IgD-negative memory B cell (primary cell): ENCODE measurements around the gene PPM1E. TPM values are rescaled to one million over a fixed set of nuclear protein-coding genes. Genes with fewer than 3 reads are reported as not detected.
"Not testable (repeated sequence)": the region's sequence is repeated elsewhere in the genome, so short reads cannot be mapped to it uniquely, and the experiment has no call there.

Source experiments
- H3K27ac Mint-ChIP-seq, 3 donors: one replicate each; pipeline ENCODE4 v1.8.0; 2020 to 2022; ENCODE audit warnings: mild to moderate bottlenecking in 3 of 3, mixed read lengths in 3 of 3, moderate library complexity in 1 of 3
- H3K27me3 Mint-ChIP-seq: one replicate; pipeline ENCODE4 v1.8.0; 2021; ENCODE audit warnings: mixed read lengths
- H3K36me3 Mint-ChIP-seq: one replicate; pipeline ENCODE4 v1.8.0; 2020; ENCODE audit warnings: mild to moderate bottlenecking, mixed read lengths
- H3K4me1 Mint-ChIP-seq, 3 donors: one replicate each; pipeline ENCODE4 v1.8.0; 2020 to 2022; ENCODE audit warnings: mixed read lengths in 3 of 3, mild to moderate bottlenecking in 1 of 3
- H3K4me3 Mint-ChIP-seq, 4 donors: one replicate each; pipeline ENCODE4 v1.8.0; 2020 to 2022; ENCODE audit warnings: mild to moderate bottlenecking in 4 of 4, mixed read lengths in 4 of 4, moderate library complexity in 3 of 4
- H3K9me3 Mint-ChIP-seq, 3 donors: one replicate each; pipeline ENCODE4 v1.8.0; 2020 to 2021; ENCODE audit warnings: mixed read lengths in 3 of 3, mild to moderate bottlenecking in 1 of 3
- polyA plus RNA-seq: library from polyadenylated mRNA; unstranded; fragments of 300-500 nt; fragmentation: Illumina TruSeq; gene quantifications from one replicate; pipeline ENCODE4 v1.2.3, GENCODE V29; 2021

The PPM1E gene
- polyA plus RNA-seq, 1 donor from 2014 or later: not detected

GRCh38 chr17:58917228-58917627, 161.6 kb downstream of the PPM1E start:
- no peak overlapping the region for H3K4me3 Mint-ChIP-seq
- no peak overlapping the region for H3K27ac Mint-ChIP-seq
- peaks cover 0 to 6% (median 1%) of the 10 kb centered on the region in 3 donors for H3K9me3 Mint-ChIP-seq
- no peaks in the 10 kb centered on the region for H3K27me3 Mint-ChIP-seq
- peaks cover 2% of the 10 kb centered on the region for H3K36me3 Mint-ChIP-seq
- peaks cover 9 to 12% (median 11%) of the 10 kb centered on the region in 3 donors for H3K4me1 Mint-ChIP-seq

- peaks cover 0 to 1% (median 0%) of the 10 kb centered on the region in 3 donors for H3K9me3 Mint-ChIP-seq
- no peaks in the 10 kb centered on the region for H3K27me3 Mint-ChIP-seq
- no peak overlapping the region for H3K4me3 Mint-ChIP-seq
- peaks cover 2% of the 10 kb centered on the region for H3K36me3 Mint-ChIP-seq
- peaks cover 9 to 12% (median 11%) of the 10 kb centered on the region in 3 donors for H3K4me1 Mint-ChIP-seq
- H3K27ac Mint-ChIP-seq: no peak overlapping the region
These were observed 162.4 kb downstream of the PPM1E start for GRCh38 chr17:58918072-58918471.

DNA sequence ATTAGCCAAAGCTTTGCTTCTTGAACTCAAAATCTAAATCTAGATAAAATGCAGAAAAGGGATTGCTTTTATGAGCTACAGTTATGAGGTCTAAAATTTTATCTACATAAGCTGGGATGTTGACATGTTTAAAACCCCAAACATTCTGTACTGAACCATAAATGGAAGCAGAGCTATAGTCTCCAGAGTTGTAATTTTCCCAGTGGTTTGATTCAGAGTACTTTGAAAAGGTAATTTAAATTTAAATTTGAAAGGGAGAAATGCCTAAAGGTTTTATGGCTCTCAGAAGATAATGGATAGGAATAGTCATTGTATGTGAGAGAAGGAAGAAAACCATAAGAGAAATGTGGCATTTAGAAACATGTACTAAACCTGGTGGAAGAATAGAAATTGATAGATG, 163.2 kb downstream of the PPM1E start:
- no peak overlapping the region for H3K4me3 Mint-ChIP-seq
- no peak overlapping the region for H3K27ac Mint-ChIP-seq
- no peaks in the 10 kb centered on the region for H3K27me3 Mint-ChIP-seq
- H3K4me1 Mint-ChIP-seq: peaks cover 9 to 12% (median 11%) of the 10 kb centered on the region in 3 donors
- no peaks in the 10 kb centered on the region for H3K9me3 Mint-ChIP-seq
- H3K36me3 Mint-ChIP-seq: peaks cover 2% of the 10 kb centered on the region

DNA sequence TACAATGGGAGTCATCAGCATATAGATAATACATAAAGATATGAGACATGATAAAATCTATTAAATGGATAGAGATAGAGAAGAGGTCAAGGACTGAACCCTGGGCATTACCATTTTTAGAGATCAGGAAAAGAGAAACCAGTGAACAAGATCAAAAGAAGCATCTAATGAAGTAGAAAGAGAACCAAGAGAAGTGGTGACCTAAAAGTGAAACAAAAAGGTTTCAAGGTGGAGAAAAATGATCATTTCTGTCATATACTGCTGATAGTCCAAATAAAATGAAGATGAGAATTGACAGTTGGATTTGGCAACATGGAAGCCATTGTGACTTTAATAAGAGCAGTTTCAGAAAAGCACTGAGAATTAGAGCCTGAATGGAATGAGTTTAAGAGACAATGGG, 165.1 kb downstream of the PPM1E start:
- Mint-ChIP-seq H3K4me1 (peaks cover 9 to 12% (median 11%) of the 10 kb centered on the region in 3 donors), H3K27me3 (no peaks in the 10 kb centered on the region), H3K4me3 (no peak overlapping the region), H3K36me3 (peaks cover 2% of the 10 kb centered on the region), H3K27ac (no peak overlapping the region), H3K9me3 (no peaks in the 10 kb centered on the region)

DNA sequence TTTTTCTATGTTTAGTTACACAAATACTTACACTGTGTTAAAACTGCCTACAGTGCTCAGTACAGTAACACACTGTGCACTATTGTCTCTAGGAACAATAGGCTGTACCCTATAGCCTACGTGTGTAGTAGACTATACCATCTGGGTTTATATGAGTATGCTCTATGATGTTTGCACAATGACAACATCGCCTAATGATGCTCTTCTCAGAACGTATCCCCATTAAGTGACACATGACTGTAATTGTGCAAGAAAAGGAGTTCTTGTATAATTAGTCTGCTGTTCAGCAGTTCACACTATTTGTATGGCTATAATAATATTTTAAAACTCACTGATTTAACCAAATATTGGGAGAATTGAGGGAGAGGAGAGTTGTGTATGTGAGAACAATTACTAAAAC, 177.3 kb downstream of the PPM1E start:
- Mint-ChIP-seq H3K27me3 (peaks cover 3% of the 10 kb centered on the region), H3K9me3 (peaks cover 0 to 2% (median 0%) of the 10 kb centered on the region in 3 donors), H3K4me3 (no peak overlapping the region), H3K36me3 (no peaks in the 10 kb centered on the region), H3K4me1 (no peaks in the 10 kb centered on the region), H3K27ac (no peak overlapping the region)

DNA sequence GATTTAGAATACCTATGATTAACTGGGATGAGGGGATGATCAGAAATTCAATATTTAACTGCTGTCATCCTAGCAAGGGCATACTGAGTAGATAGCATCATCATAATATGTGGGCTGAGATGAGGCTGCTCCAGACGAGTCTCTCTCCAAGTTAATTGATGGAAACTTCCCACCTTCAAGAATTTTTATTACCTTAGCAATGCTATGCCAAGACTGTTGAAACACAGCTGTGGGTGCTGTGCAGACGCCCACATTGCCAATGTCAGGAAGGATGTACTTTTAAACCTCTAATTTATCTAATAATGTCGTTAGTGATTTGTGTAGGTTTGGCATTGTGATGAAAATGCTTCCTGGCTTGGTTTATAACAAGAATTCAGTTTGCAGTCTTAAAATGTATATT, 180.6 kb downstream of the PPM1E start:
- no peak overlapping the region for H3K27ac Mint-ChIP-seq
- H3K4me3 Mint-ChIP-seq: no peak overlapping the region
- H3K36me3 Mint-ChIP-seq: peaks cover 3% of the 10 kb centered on the region
- no peaks in the 10 kb centered on the region for H3K27me3 Mint-ChIP-seq
- H3K9me3 Mint-ChIP-seq: no peaks in the 10 kb centered on the region
- no peaks in the 10 kb centered on the region for H3K4me1 Mint-ChIP-seq

GRCh38 chr17:58944166-58944565, 188.5 kb downstream of the PPM1E start:
- Mint-ChIP-seq H3K27ac (no peak overlapping the region), H3K4me3 (no peak overlapping the region), H3K36me3 (peaks cover 2% of the 10 kb centered on the region), H3K9me3 (peaks cover 3 to 7% (median 4%) of the 10 kb centered on the region in 3 donors), H3K4me1 (peaks cover 0 to 5% (median 0%) of the 10 kb centered on the region in 3 donors), H3K27me3 (no peaks in the 10 kb centered on the region)

DNA sequence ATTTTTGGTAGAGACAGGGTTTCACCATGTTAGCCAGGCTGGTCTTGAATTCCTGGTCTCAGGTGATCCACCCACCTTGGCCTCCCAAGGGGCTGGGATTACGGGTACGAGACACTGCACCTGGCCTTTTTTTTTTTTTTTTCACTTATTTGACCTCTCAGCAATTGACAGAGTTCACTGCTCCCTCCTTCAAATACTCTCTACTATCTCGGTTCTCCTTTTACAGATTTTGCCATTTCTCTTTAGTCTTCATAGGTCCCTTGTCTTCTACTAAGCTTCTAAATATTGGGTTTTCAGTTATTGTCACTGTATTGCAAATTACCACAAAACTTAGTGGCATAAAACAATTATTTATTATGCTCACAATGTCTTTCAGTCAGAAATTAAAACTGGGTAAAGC, 191.8 kb downstream of the PPM1E start:
- H3K4me3 Mint-ChIP-seq: no peak overlapping the region
- peaks cover 11 to 22% (median 18%) of the 10 kb centered on the region in 3 donors for H3K9me3 Mint-ChIP-seq
- peaks cover 0 to 5% (median 0%) of the 10 kb centered on the region in 3 donors for H3K4me1 Mint-ChIP-seq
- H3K27ac Mint-ChIP-seq: no peak overlapping the region
- peaks cover 5% of the 10 kb centered on the region for H3K36me3 Mint-ChIP-seq
- H3K27me3 Mint-ChIP-seq: no peaks in the 10 kb centered on the region

DNA sequence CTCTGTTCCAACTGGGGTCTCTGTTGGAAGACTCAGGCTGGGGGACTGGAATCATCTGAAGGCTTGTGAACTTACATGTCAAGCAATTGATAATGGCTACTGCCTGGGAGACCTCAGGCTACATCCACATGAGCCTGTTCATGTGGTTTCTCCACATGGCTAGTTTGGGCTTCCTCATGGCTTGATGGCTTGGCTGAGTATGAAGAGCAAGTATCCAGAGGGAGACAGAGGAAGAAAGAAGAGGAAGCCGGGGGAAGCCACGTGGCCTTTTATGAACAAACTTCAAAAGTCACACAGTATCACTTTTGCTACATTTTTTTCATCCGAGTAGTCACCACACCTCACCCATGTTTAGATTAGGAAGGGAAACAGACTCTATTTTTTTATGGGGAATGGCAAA, 192.2 kb downstream of the PPM1E start:
- H3K9me3 Mint-ChIP-seq: peaks cover 11 to 22% (median 18%) of the 10 kb centered on the region in 3 donors
- no peak overlapping the region for H3K27ac Mint-ChIP-seq
- peaks cover 0 to 5% (median 0%) of the 10 kb centered on the region in 3 donors for H3K4me1 Mint-ChIP-seq
- peaks cover 5% of the 10 kb centered on the region for H3K36me3 Mint-ChIP-seq
- H3K4me3 Mint-ChIP-seq: no peak overlapping the region
- no peaks in the 10 kb centered on the region for H3K27me3 Mint-ChIP-seq

- not testable (repeated sequence) for H3K27me3 Mint-ChIP-seq, H3K36me3 Mint-ChIP-seq
- Mint-ChIP-seq H3K27ac (peak overlapping the region in 1 of 3 donors; percentile 29), H3K4me1 (peaks cover 8 to 11% (median 9%) of the 10 kb centered on the region in 3 donors), H3K4me3 (peak overlapping the region in 1 of 4 donors; percentile 59), H3K9me3 (peaks cover 8 to 13% (median 12%) of the 10 kb centered on the region in 3 donors)
These were observed 198.7 kb downstream of the PPM1E start for GRCh38 chr17:58954358-58954757.

DNA sequence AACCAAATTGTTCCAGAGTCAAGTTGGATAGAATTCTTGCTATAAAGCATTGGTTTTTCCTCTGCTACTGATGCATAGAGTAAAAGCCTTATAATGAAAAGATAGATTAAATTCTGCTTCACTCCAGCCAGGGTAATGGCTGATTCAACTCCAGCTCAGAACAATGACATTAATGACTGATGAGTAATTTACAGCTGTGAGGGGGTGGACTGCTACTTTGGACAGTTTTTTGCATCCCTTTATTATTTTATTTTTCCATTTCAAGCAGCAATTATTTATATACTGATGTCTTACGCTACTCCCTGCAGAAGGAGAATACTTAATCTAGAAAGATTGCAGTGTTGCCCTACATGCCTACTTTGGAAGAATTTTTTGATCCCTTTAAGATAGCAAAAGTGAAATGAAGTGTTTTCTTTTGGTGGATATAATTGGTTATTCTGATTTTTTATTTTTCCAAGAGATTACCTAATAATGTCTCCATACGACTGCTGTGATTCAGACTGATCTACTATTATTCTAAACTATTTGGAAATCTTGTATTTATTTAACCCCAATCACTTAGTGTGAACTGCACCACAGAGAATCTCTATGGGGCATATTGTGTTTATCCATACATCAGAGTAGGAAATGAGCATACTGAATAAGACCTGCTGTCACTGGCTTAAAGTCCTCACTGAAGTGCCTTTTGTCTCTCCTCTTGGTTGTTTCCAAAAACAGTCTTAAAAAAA, 201.5 kb downstream of the PPM1E start:
- Mint-ChIP-seq H3K36me3 (peaks cover 4% of the 10 kb centered on the region), H3K4me3 (no peak overlapping the region), H3K27ac (no peak overlapping the region), H3K27me3 (no peaks in the 10 kb centered on the region), H3K4me1 (peaks cover 8 to 11% (median 9%) of the 10 kb centered on the region in 3 donors), H3K9me3 (no peaks in the 10 kb centered on the region)

GRCh38 chr17:58957725-58958073, 202.0 kb downstream of the PPM1E start:
- not testable (repeated sequence) for H3K27me3 Mint-ChIP-seq, H3K9me3 Mint-ChIP-seq, H3K27ac Mint-ChIP-seq, H3K4me3 Mint-ChIP-seq, H3K36me3 Mint-ChIP-seq
- H3K4me1 Mint-ChIP-seq: peaks cover 8 to 12% (median 9%) of the 10 kb centered on the region in 3 donors

- Mint-ChIP-seq H3K4me1 (peaks cover 0 to 1% (median 1%) of the 10 kb centered on the region in 3 donors), H3K4me3 (no peak overlapping the region)
These were observed 204.4 kb downstream of the PPM1E start for GRCh38 chr17:58960068-58960467.

GRCh38 chr17:58965221-58965620, 209.6 kb downstream of the PPM1E start:
- H3K9me3 Mint-ChIP-seq: no peaks in the 10 kb centered on the region
- H3K4me1 Mint-ChIP-seq: peaks cover 0 to 3% (median 0%) of the 10 kb centered on the region in 3 donors
- no peak overlapping the region for H3K27ac Mint-ChIP-seq
- no peaks in the 10 kb centered on the region for H3K36me3 Mint-ChIP-seq
- H3K27me3 Mint-ChIP-seq: no peaks in the 10 kb centered on the region
- no peak overlapping the region for H3K4me3 Mint-ChIP-seq

More at GRCh38 chr17:58960068-58960467, 204.4 kb downstream of the PPM1E start:
- H3K27me3 Mint-ChIP-seq: no peaks in the 10 kb centered on the region
- peaks cover 1% of the 10 kb centered on the region for H3K36me3 Mint-ChIP-seq
- no peak overlapping the region for H3K27ac Mint-ChIP-seq
- H3K9me3 Mint-ChIP-seq: no peaks in the 10 kb centered on the region

- Mint-ChIP-seq H3K4me1 (peaks cover 0 to 3% (median 0%) of the 10 kb centered on the region in 3 donors), H3K4me3 (no peak overlapping the region), H3K27ac (no peak overlapping the region)
These were observed 210.6 kb downstream of the PPM1E start for GRCh38 chr17:58966208-58966607.

GRCh38 chr17:58968426-58969061, 212.9 kb downstream of the PPM1E start:
- Mint-ChIP-seq H3K27ac (no peak overlapping the region), H3K9me3 (no peaks in the 10 kb centered on the region), H3K36me3 (no peaks in the 10 kb centered on the region)

More at GRCh38 chr17:58966208-58966607, 210.6 kb downstream of the PPM1E start:
- H3K36me3 Mint-ChIP-seq: no peaks in the 10 kb centered on the region
- no peaks in the 10 kb centered on the region for H3K9me3 Mint-ChIP-seq
- no peaks in the 10 kb centered on the region for H3K27me3 Mint-ChIP-seq

More at GRCh38 chr17:58968426-58969061, 212.9 kb downstream of the PPM1E start:
- peaks cover 0 to 2% (median 0%) of the 10 kb centered on the region in 3 donors for H3K4me1 Mint-ChIP-seq
- H3K27me3 Mint-ChIP-seq: no peaks in the 10 kb centered on the region
- no peak overlapping the region for H3K4me3 Mint-ChIP-seq
